Prostate gland (tissue), 2 donors: ENCODE measurements around the gene SIGLEC6.

Source experiments
- POLR2A ChIP-seq: fragments of 450-650 bp; IDR thresholded peaks from one replicate; pipeline ENCODE4 v1.6.1; 2016; ENCODE audit warnings: antibody characterized with exemption, mild to moderate bottlenecking
- POLR2AphosphoS5 ChIP-seq: sonication (generic); formaldehyde crosslinking; IDR thresholded peaks from one replicate; pipeline ENCODE4 v1.6.1; 2017; ENCODE audit warnings: antibody characterized with exemption
- TF ChIP-seq, protein P1 (sequence below), 4 experiments: fragments of 200-600 bp in 2 of 4; fragments of 450-650 bp in 2 of 4; sonication (generic) in 2 of 4; IDR thresholded peaks; 1 replicate in 3 of 4; 2 replicates in 1 of 4; pipeline ENCODE4 v1.5.1; 2016 to 2019; ENCODE audit warnings: antibody characterized with exemption in 4 of 4, mild to moderate bottlenecking in 2 of 4, moderate library complexity in 2 of 4

DNA sequence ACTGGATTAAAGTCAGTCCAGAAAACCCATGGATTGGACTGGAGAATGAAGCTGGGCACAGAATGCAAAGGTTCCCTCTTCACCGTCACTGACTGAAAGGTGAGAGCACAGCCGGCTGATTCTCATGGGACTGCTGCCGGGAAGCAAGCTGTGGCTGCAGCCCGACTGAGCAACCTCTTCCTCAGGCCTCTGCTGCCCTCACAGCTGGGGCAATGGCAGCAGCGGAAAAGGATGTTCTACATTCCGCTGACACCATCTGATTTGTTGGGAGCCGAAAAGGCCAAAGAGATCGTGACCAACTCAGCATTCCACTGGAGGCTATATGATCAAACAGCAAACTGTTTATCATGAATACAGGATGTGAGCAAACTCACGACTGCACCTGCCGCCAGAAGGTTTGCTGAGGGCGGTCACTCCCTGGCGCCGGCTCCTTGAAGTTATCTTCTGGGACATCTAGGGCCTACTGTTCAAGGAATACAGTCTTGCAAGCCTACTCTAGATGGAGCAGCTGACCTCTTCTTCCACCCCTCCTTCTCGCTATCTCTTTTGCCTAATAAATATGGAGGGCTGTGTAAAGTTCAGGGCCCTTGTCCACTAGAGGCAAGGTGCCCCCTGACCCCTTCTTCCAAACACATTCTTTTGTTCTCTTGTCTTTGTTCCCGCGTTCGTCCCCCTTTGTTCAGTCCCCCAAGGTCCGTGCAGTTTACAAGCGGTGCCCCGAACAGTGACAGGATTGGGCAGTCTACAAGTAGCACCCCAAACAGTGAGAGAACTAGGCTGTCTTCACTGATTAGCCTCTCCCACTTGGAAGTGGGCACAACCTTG, 19.6 kb upstream of the SIGLEC6 start:
- TF ChIP-seq, protein P1, sequence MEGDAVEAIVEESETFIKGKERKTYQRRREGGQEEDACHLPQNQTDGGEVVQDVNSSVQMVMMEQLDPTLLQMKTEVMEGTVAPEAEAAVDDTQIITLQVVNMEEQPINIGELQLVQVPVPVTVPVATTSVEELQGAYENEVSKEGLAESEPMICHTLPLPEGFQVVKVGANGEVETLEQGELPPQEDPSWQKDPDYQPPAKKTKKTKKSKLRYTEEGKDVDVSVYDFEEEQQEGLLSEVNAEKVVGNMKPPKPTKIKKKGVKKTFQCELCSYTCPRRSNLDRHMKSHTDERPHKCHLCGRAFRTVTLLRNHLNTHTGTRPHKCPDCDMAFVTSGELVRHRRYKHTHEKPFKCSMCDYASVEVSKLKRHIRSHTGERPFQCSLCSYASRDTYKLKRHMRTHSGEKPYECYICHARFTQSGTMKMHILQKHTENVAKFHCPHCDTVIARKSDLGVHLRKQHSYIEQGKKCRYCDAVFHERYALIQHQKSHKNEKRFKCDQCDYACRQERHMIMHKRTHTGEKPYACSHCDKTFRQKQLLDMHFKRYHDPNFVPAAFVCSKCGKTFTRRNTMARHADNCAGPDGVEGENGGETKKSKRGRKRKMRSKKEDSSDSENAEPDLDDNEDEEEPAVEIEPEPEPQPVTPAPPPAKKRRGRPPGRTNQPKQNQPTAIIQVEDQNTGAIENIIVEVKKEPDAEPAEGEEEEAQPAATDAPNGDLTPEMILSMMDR (IDR thresholded peaks at IDR 0.05) = no peak
- TF ChIP-seq POLR2A = no peak
- no peak for TF ChIP-seq POLR2AphosphoS5
